Inferior parietal cortex (tissue), 1 donor: ENCODE results near the gene WDR91.

ENCODE experiments used
- DNase-seq: peaks from one replicate; pipeline ENCODE4 v3.0.0-alpha.2; 2016; ENCODE audit errors: extremely low spot score

Gene WDR91

GRCh38 chr7:135199439-135199838 is 11.9 kb downstream of the WDR91 start:
- DNase-seq: no peak

- no peak for DNase-seq
Measured at GRCh38 chr7:135197906-135198655, 13.2 kb downstream of the WDR91 start.

DNA sequence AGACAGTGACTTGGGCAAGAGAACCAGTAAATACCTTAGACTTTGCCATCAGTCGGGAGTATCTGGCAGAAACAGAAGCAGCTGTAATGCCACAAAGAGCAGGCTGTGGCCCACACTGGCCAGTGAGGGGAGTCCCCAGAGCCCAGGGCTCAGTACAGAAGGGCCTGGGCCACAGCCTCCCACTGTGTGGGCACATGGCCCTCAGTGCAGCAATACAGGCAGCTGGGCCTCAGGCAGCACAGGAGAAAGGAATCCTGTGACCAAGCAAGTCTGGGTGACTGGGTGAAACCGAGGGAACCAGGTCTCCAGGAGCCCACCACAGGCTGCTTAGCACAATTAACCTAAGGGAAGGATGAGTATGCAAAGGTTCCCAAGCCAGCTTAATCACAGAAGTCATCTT is 14.0 kb downstream of the WDR91 start:
- no peak for DNase-seq

GRCh38 chr7:135195968-135196629 is 15.2 kb downstream of the WDR91 start:
- no peak for DNase-seq

GRCh38 chr7:135195156-135195555 is 16.2 kb downstream of the WDR91 start:
- no peak for DNase-seq

DNA sequence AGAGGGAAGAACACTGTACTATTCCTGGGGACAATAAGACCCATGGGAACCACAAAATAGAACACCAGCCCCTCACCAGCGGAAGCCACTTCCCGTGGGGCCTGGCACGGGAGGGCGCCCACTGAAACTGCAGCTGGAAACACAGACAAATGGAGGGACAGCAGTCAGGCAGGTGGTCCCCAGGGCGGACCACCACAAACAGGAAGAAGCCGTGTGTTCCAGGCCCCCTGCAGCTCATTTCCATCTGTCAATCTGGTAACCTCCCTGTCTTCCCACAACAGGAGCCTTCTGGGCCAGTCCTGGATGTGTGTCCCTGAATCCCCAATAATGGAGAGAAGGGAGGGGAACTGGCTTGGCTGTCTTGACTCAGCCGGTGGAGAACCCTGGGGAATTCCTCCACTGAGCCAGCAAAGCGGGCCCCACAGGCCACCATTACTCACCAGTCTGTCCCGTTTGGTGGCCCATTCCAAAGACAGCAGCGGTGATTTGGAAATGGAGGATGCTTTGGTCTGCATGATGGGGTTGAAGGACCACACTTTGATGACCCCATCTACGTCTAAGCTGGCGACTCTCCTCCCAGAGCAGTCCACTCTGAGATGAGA is 16.7 kb downstream of the WDR91 start:
- no peak for DNase-seq

GRCh38 chr7:135193615-135194081 is 17.7 kb downstream of the WDR91 start:
- no peak for DNase-seq

- no peak for DNase-seq
Measured at GRCh38 chr7:135192914-135193536, 18.3 kb downstream of the WDR91 start.

DNA sequence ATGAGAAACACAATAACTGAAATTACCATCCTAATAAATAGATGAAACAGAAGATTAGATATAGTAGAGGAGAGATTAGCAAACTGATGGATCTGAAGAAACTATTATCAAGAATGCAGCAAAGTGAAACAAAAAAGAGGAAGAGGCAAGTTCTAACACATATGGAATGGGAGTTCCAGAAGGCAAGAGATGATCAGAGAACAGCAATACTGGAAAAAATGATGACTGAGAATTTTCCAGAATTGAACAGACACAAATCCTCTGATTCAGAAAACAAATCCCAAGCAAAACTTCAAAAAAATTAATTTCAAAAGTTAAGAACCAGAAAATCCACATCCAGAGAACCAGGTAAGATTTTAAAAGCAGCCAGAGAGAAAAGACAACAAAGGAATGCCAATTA is 20.6 kb downstream of the WDR91 start:
- DNase-seq: no peak

DNA sequence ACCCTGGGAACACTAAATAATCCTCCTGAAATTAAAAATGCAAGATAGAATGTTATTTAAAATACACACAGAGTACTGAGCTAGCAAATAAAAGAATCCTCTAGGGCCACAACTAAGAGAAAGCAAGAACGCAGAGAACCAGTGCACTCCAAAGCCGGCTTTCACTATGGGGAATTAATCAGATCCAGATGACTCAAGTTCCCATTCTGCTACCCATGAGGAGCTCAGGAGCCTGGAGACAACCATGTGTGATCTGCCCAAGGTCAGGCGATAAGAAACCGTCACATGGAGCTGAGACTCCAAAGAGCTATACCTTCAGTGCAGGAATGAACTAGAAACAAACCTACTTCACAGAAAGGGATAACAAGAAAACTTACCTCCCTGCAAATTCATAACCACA is 21.4 kb downstream of the WDR91 start:
- no peak for DNase-seq

DNA sequence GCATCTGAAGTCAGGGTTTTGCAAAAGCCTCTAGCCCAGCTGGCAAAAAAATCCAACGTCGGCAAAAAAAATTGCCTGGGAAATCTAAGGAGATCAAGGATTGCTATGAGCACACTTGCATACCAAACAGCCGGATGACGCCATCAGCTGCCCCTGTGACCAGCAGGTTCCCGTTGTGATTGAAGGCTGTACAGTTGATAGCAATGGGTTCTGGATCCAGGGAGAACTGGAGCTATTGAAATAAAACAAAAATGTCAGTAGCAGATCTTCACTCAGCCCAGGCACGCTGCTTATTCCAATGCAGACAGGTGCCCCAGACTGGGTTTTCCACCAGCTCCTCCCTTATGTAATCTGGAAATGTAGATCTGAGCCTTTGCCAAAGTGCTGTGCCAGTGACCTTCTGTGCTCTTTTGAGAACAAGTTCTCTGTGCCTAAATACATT is 22.1 kb downstream of the WDR91 start:
- no peak for DNase-seq

- DNase-seq: no peak
Measured at GRCh38 chr7:135188298-135188984, 22.9 kb downstream of the WDR91 start.

DNA sequence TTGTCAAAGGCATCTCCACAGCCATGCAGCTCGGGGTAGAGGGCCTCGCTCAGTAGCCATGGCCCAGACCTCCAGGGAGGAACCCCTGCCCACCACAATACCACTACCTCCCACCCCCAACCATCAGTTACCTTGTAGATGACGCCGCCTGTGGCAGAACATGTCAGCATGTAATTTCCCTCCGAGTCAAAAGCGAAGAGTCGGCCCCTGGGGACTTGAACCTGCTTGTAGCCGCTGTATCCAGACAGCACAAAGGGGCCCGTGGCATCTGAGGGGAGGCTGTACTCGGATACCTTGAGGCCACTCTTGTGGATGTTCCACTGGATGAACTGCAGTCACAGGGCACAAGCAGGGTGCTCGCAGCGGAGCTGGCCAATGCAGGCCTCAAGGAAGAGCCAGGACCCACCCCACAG is 24.5 kb downstream of the WDR91 start:
- DNase-seq: no peak

- no peak for DNase-seq
Measured at GRCh38 chr7:135186261-135186540, 25.1 kb downstream of the WDR91 start.

- no peak for DNase-seq
Measured at GRCh38 chr7:135185471-135186260, 25.7 kb downstream of the WDR91 start.

DNA sequence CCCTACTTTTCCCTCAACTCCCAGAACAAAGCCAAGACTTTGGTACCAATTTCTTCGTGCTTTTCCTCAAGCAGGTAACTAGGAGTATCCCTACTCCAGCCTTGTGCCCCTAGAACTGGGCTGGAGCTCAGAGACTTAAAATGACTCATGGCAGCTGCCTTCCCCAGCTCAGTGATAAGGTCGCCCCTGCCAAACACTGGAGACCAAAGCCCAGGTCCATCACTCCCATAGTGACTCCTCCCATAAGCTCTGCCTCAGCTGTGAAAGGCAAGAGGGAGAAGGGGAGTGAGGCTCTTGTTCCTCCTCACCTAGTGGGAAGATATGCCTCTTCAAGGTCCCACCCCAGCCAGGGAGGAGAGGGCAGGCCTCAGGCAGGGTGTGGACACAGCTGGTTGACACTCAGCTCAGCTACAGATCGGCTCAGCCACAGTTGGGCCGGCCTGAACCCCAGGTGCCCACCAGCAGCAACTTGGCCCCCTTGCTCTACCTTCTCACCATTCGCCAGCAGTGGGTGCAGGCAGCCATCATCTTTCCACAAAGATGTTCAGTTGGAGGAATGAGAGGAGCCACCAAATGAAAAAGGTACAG is 27.0 kb downstream of the WDR91 start:
- no peak for DNase-seq

GRCh38 chr7:135183478-135183877 is 27.8 kb downstream of the WDR91 start:
- DNase-seq: no peak

DNA sequence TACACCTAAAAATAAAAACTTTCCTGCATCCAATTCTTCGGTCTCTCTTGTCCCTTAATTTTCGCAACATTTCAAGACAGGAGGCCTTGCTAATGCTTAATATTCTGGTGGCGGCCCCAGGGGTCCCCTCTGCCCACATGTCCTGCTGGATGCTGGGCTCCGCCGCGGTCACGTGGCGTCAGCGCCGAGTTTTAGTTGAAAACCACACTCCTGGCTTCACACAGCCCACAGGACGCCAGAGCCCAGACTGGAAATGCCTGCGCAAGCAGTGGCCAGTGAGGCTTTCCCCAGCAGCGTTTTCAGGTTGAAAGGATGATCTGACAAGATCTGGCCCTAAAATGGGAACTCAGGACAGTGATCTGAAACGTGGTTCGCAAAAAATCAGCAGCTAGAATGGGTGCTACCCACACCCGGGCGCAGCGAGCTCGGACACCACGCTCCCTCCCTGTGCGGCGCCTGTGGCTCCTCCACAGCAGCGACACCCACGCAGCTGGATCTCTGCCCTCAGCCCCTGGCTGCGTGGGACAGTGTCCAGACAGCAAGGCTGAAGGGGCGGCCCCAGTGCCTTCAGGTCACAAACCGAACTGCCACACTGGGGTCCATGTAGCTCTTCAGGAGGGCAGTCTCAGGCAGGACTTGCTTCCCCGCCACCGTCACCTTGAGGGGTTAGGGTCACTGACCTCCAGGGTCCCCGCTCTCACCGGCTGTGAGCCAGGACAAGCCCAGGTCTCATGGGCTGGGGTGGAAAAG is 29.2 kb downstream of the WDR91 start:
- no peak for DNase-seq

DNA sequence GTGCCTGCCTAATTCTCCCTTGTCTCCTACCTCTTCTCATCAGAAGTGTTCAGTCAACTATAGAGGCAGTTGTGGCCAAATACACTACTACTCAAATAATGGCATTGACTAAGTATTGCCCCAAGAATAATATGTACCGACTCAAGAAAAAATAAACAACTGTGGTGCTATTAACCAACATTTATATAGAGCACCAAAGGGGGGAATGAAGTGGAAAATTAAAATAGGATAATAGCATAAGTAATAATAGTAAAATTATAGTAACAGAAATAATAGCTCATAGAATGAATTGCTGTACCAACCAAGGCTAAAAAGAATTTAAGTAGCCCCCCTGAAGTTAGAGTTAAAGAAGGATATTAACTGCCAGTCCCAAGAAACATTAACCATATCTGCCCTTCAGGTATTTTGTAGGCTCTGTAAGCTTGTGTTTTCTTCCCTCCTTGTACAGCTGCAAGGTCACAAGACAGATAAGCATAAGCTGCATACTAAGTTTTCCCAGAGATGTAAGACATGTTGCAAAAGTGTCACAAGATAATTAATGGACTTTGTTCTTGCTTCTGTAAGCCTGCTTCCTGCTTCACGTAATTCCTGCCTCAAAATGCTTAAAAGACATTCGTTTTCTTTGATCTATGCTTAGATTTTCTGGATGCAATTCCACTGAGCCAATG is 29.9 kb downstream of the WDR91 start:
- DNase-seq: no peak

GRCh38 chr7:135180122-135180521 is 31.2 kb downstream of the WDR91 start:
- DNase-seq: no peak
